Testis (tissue), 3 donors: ENCODE results near the gene TMEM260. TPM values are rescaled to one million over a fixed set of nuclear protein-coding genes. Genes with fewer than 3 reads are reported as not detected.

Source experiments
- DNase-seq: peaks from one replicate; pipeline ENCODE4 v3.0.0-alpha.2; 2019
- H3K27ac ChIP-seq, 2 donors: fragments of 200-600 bp; sonication (generic); one replicate each; pipeline ENCODE4 v1.5.1; 2019
- H3K27me3 ChIP-seq: fragments of 200-600 bp; sonication (generic); one replicate; pipeline ENCODE4 v1.5.1; 2019
- H3K36me3 ChIP-seq: fragments of 200-600 bp; sonication (generic); one replicate; pipeline ENCODE4 v1.5.1; 2017; ENCODE audit warnings: low read depth; ENCODE audit errors: missing control alignments
- H3K4me1 ChIP-seq: fragments of 200-600 bp; sonication (generic); one replicate; pipeline ENCODE4 v1.5.1; 2019
- H3K4me3 ChIP-seq, 2 donors: fragments of 200-600 bp; sonication (generic); one replicate each; pipeline ENCODE4 v1.5.1; 2017 to 2019
- H3K9me3 ChIP-seq: fragments of 200-600 bp; sonication (generic); one replicate; pipeline ENCODE4 v1.5.1; 2017
- CTCF ChIP-seq, 3 experiments: fragments of 450-650 bp in 2 of 3; fragments of 200-600 bp in 1 of 3; sonication (generic) in 1 of 3; IDR thresholded peaks; one replicate each; pipeline ENCODE4 v1.5.1; 2016 to 2019; ENCODE audit warnings: antibody characterized with exemption in 3 of 3, mild to moderate bottlenecking in 2 of 3, moderate library complexity in 1 of 3
- POLR2A ChIP-seq: fragments of 450-650 bp; IDR thresholded peaks from one replicate; pipeline ENCODE4 v1.6.1; 2017; ENCODE audit warnings: antibody characterized with exemption, mild to moderate bottlenecking, moderate library complexity
- WGBS, 2 donors: methylation state at CpG; one replicate each; pipeline ENCODE4 v1.1.5; 2018; 5-methylcytosine and 5-hydroxymethylcytosine counted together
- intact Hi-C: fragments of 100-400 bp; cut with DNase I; formaldehyde crosslinking; loops from one replicate; pipeline ENCODE4 v1.15.1; 2023; ENCODE audit warnings: low total_unique reads
- polyA plus RNA-seq: library from polyadenylated mRNA; stranded (reverse); fragments of 350-450 nt; fragmentation: Illumina TruSeq; extraction: RNeasy Lipid Tissue Mini Kit (QIAGEN cat#74804); gene quantifications from one replicate; pipeline ENCODE4 v1.2.3, GENCODE V29; 2014; ENCODE audit warnings: low read depth, low replicate concordance; ENCODE audit not compliant: insufficient read depth
- total RNA-seq, 2 donors: library from RNA; depleted of rRNA; stranded (reverse); fragments of >200 nt; gene quantifications; one replicate each; pipeline ENCODE4 v1.2.3, GENCODE V29; 2016

The TMEM260 gene
- total and polyA plus RNA-seq, 3 donors from 2014 or later, result 13.5 to 32.0 (median 30.7) TPM

GRCh38 chr14:56580221-56580711 is 668 bp downstream of the TMEM260 start:
- Histone ChIP-seq H3K4me3 (peak overlapping the region; percentile 100), H3K36me3 (no peaks in the 10 kb centered on the region), H3K4me1 (peaks cover 16% of the 10 kb centered on the region), H3K9me3 (no peaks in the 10 kb centered on the region), H3K27me3 (no peaks in the 10 kb centered on the region), H3K27ac (peak overlapping the region; percentile 89 to 92)
- intact Hi-C loops, result no loop called here
- DNase-seq, result no peak
- no peak for TF ChIP-seq POLR2A
- WGBS, 2 donors, result 4% methylated on average over 10 of the region's 10 CpGs

GRCh38 chr14:56581041-56581727 is 1.6 kb downstream of the TMEM260 start:
- H3K4me3 ChIP-seq, result peak overlapping the region in 1 of 2 donors; percentile 100

GRCh38 chr14:56585461-56586084 is 6.0 kb downstream of the TMEM260 start:
- Histone ChIP-seq H3K4me1 (peaks cover 13% of the 10 kb centered on the region), H3K27ac (no peak overlapping the region), H3K36me3 (no peaks in the 10 kb centered on the region), H3K27me3 (no peaks in the 10 kb centered on the region), H3K9me3 (no peaks in the 10 kb centered on the region), H3K4me3 (no peak overlapping the region)
- 77 to 79% methylated on average over 7 of the region's 7 CpGs for WGBS, 2 donors
- intact Hi-C loops, result no loop called here
- TF ChIP-seq POLR2A (no peak), CTCF (IDR thresholded peaks at IDR 0.05) (no peak)
- DNase-seq, result no peak

More at GRCh38 chr14:56581041-56581727, 1.6 kb downstream of the TMEM260 start:
- Histone ChIP-seq H3K36me3 (no peaks in the 10 kb centered on the region), H3K27ac (no peak overlapping the region), H3K4me1 (peaks cover 16% of the 10 kb centered on the region), H3K9me3 (no peaks in the 10 kb centered on the region), H3K27me3 (no peaks in the 10 kb centered on the region)
- TF ChIP-seq CTCF (IDR thresholded peaks at IDR 0.05), result no peak
- no peak for TF ChIP-seq POLR2A
- 40 to 41% methylated on average over 6 of the region's 6 CpGs for WGBS, 2 donors
- intact Hi-C loops, result no loop called here
- no peak for DNase-seq

- Histone ChIP-seq H3K4me1 (peaks cover 5% of the 10 kb centered on the region), H3K36me3 (no peaks in the 10 kb centered on the region), H3K9me3 (no peaks in the 10 kb centered on the region), H3K27ac (no peak overlapping the region), H3K27me3 (no peaks in the 10 kb centered on the region), H3K4me3 (no peak overlapping the region)
- DNase-seq, result no peak
- intact Hi-C loops, result no loop called here
- WGBS, 2 donors, result 59 to 68% methylated on average over 1 of the region's 1 CpG
- TF ChIP-seq CTCF (IDR thresholded peaks at IDR 0.05) (no peak), POLR2A (no peak)
Observed at GRCh38 chr14:56587701-56588100, 8.1 kb downstream of the TMEM260 start.

- WGBS, 2 donors, result 73 to 81% methylated on average over 5 of the region's 5 CpGs
- H3K36me3 ChIP-seq, result no peaks in the 10 kb centered on the region
- intact Hi-C loops, result no loop called here
- H3K27me3 ChIP-seq, result no peaks in the 10 kb centered on the region
- no peak for TF ChIP-seq CTCF (IDR thresholded peaks at IDR 0.05)
- TF ChIP-seq POLR2A, result no peak
- H3K9me3 ChIP-seq, result no peaks in the 10 kb centered on the region
- H3K4me1 ChIP-seq, result no peaks in the 10 kb centered on the region
- no peak for DNase-seq
- no peak overlapping the region for H3K27ac ChIP-seq
- no peak overlapping the region for H3K4me3 ChIP-seq
Observed at GRCh38 chr14:56590535-56590960, 10.9 kb downstream of the TMEM260 start.
